NCI-H2196 treated with DMSO at 0.1 percent for 48 hours (cell line): Measurements from ENCODE around the gene MRPS14.

ENCODE experiments used
- DNase-seq: peaks from one replicate; lab custom pipeline; 2025; ENCODE audit not compliant: unreplicated experiment; lab: John Stamatoyannopoulos, UW

Gene MRPS14

GRCh38 chr1:174988986-174989385 lies 34.2 kb downstream of the MRPS14 start:
- DNase-seq = no peak

GRCh38 chr1:174988539-174988938 lies 34.7 kb downstream of the MRPS14 start:
- DNase-seq = no peak

- DNase-seq = no peak
These were observed 38.3 kb downstream of the MRPS14 start for GRCh38 chr1:174984952-174985351.

GRCh38 chr1:174982971-174983689 lies 40.1 kb downstream of the MRPS14 start:
- DNase-seq = no peak

GRCh38 chr1:174976436-174977108 lies 46.7 kb downstream of the MRPS14 start:
- DNase-seq = no peak

- DNase-seq = no peak
These were observed 47.5 kb downstream of the MRPS14 start for GRCh38 chr1:174975764-174976163.

- no peak for DNase-seq
These were observed 48.5 kb downstream of the MRPS14 start for GRCh38 chr1:174974711-174975119.

GRCh38 chr1:174971902-174972301 lies 51.3 kb downstream of the MRPS14 start:
- DNase-seq = no peak

GRCh38 chr1:174971466-174971865 lies 51.8 kb downstream of the MRPS14 start:
- DNase-seq = no peak

- DNase-seq = no peak
These were observed 53.2 kb downstream of the MRPS14 start for GRCh38 chr1:174969977-174970376.

GRCh38 chr1:174968750-174969244 lies 54.4 kb downstream of the MRPS14 start:
- no peak for DNase-seq

GRCh38 chr1:174967845-174968705 lies 55.1 kb downstream of the MRPS14 start:
- DNase-seq = no peak

GRCh38 chr1:174966008-174966572 lies 57.1 kb downstream of the MRPS14 start:
- no peak for DNase-seq

GRCh38 chr1:174965362-174966007 lies 57.7 kb downstream of the MRPS14 start:
- no peak for DNase-seq

- DNase-seq = no peak
These were observed 58.3 kb downstream of the MRPS14 start for GRCh38 chr1:174964972-174965361.

- DNase-seq = no peak
These were observed 58.8 kb downstream of the MRPS14 start for GRCh38 chr1:174964261-174964971.

GRCh38 chr1:174963529-174964125 lies 59.6 kb downstream of the MRPS14 start:
- no peak for DNase-seq
